Tibial artery (tissue), 4 donors: Measurements from ENCODE around the gene ZSCAN31.

Source experiments
- DNase-seq, 2 donors: peaks; one replicate each; pipeline ENCODE4 v3.0.0-alpha.2; 2019
- H3K27ac ChIP-seq, 2 donors: fragments of 200-600 bp; sonication (generic) in 1 of 2; 1 replicate in 1 of 2; 2 replicates in 1 of 2; pipeline ENCODE4 v1.5.1; 2018 to 2019; ENCODE audit warnings: mild to moderate bottlenecking in 1 of 2
- H3K27me3 ChIP-seq, 2 donors: fragments of 200-600 bp; sonication (generic) in 1 of 2; one replicate each; pipeline versions ENCODE4 v1.5.1 to v1.6.0; 2016 to 2019
- H3K36me3 ChIP-seq, 3 donors: fragments of 200-600 bp; sonication (generic) in 2 of 3; one replicate each; pipeline ENCODE4 v1.5.1; 2016 to 2019; ENCODE audit warnings: mild to moderate bottlenecking in 2 of 3
- H3K4me1 ChIP-seq, 4 donors: fragments of 200-600 bp; sonication (generic) in 2 of 4; 1 replicate in 3 of 4; 2 replicates in 1 of 4; pipeline ENCODE4 v1.5.1; 2016 to 2019
- H3K4me3 ChIP-seq, 2 donors: fragments of 200-600 bp; sonication (generic) in 1 of 2; 1 replicate in 1 of 2; 2 replicates in 1 of 2; pipeline ENCODE4 v1.5.1; 2018 to 2019; ENCODE audit warnings: mild to moderate bottlenecking in 2 of 2
- H3K9me3 ChIP-seq, 3 donors: fragments of 200-600 bp; sonication (generic) in 1 of 3; one replicate each; pipeline ENCODE4 v1.5.1; 2016 to 2019
- intact Hi-C: fragments of 100-400 bp; cut with DNase I; formaldehyde crosslinking; loops from one replicate; pipeline ENCODE4 v1.15.0; 2023; ENCODE audit warnings: low total_unique reads
- TF ChIP-seq, protein P1 (sequence below), 2 experiments: fragments of 200-600 bp in 1 of 2; fragments of 450-650 bp in 1 of 2; IDR thresholded peaks; one replicate each; pipeline ENCODE4 v1.5.1; 2017 to 2019; ENCODE audit warnings: antibody characterized with exemption in 2 of 2, mild to moderate bottlenecking in 1 of 2, moderate library complexity in 1 of 2

Gene ZSCAN31

DNA sequence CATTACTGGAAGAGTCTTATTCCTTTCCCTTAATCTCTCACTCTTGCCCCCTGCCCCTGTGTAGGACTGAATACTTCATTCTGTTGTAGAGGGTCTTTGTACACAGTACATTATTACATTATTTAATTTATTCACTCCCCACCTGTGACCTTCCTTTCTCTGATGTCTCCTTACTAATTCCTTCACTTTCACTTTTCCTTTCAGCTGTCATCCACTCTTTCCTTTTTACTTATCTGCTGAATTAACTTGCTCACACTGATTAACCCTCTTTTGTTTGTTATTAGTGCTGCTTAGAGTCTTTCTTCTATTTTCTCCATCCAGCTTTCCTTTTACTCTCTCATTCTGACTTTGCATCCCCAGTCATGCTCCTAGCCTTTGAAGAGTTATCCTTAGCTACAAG lies 61.1 kb downstream of the ZSCAN31 start:
- DNase-seq, result no peak
- Histone ChIP-seq H3K36me3 (peaks cover 56 to 62% (median 59%) of the 10 kb centered on the region in 3 donors), H3K27ac (no peak overlapping the region), H3K4me1 (no peaks in the 10 kb centered on the region), H3K27me3 (no peaks in the 10 kb centered on the region), H3K4me3 (no peak overlapping the region), H3K9me3 (no peaks in the 10 kb centered on the region)
- TF ChIP-seq, protein P1, sequence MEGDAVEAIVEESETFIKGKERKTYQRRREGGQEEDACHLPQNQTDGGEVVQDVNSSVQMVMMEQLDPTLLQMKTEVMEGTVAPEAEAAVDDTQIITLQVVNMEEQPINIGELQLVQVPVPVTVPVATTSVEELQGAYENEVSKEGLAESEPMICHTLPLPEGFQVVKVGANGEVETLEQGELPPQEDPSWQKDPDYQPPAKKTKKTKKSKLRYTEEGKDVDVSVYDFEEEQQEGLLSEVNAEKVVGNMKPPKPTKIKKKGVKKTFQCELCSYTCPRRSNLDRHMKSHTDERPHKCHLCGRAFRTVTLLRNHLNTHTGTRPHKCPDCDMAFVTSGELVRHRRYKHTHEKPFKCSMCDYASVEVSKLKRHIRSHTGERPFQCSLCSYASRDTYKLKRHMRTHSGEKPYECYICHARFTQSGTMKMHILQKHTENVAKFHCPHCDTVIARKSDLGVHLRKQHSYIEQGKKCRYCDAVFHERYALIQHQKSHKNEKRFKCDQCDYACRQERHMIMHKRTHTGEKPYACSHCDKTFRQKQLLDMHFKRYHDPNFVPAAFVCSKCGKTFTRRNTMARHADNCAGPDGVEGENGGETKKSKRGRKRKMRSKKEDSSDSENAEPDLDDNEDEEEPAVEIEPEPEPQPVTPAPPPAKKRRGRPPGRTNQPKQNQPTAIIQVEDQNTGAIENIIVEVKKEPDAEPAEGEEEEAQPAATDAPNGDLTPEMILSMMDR (IDR thresholded peaks at IDR 0.05), result no peak
- intact Hi-C loops, result no loop called here
